NAMALWA (cell line): Measurements from ENCODE around the gene ATP6V1F.
A peak's percentile ranks its signal among the peaks of the same experiment; 100 is the strongest.
"Not testable (repeated sequence)": the region's sequence is repeated elsewhere in the genome, so short reads cannot be mapped to it uniquely, and the experiment has no call there.

Experiments used
- DNase-seq: peaks from one replicate; pipeline ENCODE4 v3.0.0-alpha.2; 2015; ENCODE audit warnings: low spot score

The ATP6V1F gene

DNA sequence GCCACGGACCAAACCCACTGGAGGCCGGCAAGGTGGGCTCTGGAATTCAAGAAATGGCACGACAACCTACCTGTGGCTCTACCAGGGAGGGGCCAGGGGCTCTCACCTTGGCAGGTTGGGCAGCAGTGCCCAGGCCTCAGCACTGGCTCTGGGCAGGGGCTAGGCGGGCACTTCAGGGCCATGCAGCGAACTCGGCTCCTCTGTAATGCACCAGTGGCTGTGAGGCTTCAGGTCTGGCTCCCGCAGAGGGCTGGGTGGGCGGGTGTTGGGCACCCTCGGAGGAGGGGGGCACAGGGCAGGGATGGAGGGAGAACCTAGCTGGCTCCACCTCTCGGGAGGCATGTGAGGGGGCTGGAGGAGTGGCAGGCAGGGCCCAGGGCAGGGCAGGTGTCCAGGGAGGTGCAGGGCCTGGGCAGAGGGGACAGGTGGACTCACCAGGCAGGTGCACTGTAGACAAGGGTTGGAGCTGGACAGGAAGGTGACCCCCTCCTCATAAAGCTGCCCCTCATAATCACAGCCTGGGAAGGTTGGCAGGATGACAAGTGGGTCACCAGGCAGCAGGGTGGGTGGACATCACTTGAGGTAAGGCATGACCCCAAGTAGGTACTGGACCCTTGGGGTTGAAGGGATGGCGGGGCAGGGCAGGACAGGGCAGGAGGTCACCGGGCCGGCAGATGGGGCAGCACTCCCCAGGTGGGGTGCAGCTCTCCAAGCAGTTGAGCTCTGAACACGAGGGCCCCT is 41.1 kb downstream of the ATP6V1F start:
- no peak for DNase-seq

- peak; percentile 91 for DNase-seq
These were observed 41.9 kb downstream of the ATP6V1F start for GRCh38 chr7:128904381-128905197.

DNA sequence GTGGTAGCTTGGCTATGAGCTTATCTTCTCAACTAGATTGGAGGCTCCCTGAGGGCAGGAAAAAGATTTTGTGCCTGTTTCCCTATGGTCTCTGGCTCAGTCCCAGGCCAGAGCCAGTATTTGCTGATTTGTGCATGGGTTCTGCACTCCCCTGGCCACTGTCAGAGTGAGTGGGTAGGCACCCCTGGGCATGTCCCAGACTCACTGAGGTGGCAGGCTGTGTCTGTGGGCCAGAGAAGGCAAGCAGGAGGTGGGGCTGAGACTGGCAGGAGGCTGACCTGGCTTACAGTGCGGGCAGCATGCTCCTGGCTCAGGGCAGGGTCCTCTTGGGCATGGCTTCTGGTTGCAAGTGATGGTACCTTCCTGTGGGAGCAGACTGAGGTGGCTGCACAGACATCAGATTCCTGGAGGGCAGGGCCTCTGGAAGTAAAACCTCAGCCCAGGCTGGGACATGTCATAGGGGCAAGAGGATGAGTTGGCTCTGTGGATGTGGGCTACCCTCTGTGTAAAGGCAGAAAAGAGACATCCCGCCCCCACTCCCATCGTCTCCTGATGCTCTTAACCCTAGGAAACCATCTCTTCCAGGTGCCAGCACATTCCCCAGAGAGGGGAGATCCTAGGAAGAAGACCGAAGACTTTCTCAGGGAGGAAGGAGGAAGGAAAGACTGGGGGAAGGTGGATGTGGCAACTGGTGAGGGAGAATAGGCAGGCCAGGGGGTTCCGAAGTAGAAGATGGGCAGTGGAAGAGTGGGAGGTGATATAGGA is 43.5 kb downstream of the ATP6V1F start:
- DNase-seq: no peak

DNA sequence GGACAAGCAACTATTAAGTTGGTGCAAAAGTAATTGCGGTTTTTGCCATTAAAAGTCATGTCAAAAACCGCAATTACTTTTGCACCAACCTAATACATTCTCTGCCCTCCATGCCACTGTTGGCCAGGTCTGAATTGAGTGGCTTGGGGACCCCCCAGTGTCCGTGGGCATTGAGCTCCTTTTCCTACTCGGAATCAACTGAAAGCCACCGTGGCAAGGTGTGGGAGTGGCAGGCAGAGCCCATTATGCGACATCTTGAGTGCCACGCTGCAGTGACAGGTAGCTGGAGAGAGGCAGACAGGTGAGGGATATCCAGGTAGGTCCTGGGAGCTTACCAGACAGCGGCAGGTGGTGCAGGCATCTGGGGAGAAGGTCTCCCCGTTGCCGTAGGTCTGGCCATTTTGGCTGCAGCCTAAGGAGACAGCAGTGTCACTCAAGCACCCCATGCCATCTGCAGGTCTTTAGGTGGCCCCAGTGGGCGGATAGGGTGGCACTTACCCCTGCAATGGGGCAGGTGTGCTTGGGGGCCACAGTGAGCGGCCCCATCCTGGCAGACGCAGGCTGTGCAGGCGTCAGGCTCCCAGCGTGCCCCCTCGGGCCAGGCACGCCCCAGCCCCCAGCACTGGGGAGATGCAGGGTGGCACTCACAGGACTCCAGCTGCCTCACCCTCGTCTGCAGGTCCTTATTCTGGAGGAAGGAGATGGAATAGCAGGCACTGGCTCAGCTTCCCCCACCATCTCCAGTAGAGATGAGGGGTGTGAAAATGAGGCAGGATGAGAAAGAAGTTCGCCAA is 44.3 kb downstream of the ATP6V1F start:
- DNase-seq: no peak

GRCh38 chr7:128908750-128909624 is 46.3 kb downstream of the ATP6V1F start:
- DNase-seq: no peak

DNA sequence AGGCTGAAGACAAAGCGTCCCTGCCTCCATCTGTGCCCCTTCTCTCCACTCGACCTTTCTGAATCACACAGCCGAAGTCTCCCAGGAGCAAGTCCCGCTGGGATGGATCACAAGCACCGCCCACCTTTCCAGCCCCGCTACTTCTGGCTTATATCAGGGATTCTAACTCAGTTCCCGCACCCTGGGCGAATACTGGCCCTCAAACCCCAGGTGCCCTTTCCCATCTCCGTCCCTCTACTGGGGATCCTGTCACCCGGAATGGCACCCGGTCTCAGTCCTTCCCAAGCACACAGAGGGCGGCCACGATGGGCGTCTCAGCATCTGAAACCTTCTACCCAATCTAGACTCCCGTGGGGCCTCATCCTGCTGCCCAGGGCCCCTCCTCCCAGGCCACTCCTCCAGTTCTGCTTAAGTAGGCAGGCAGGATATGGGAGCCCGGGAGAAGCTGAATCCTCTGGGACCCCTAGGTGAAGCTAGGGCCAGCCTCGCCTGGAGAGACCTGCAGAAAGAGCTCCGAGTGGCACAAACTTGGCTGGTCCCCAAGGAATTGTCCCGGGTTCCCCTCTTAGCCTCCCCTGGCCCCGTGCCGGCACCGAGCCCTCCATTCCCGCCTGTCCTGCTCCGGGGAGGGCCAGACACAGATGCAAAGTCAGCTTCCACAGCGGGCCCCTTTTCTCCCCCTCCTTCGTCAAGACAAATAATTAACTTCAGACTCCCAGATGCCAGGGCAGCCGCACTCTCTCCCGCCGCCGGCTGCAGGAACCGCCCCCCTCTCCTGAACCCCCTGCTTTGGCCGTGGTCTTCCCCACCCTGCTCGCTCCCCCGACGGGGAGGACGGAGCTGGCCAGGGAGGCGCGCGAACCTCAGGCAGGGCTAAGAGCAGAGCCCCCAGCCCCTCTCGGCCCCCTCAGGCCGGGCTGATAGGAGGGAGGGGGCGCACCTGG is 47.2 kb downstream of the ATP6V1F start:
- DNase-seq: no peak

- no peak for DNase-seq
These were observed 47.9 kb downstream of the ATP6V1F start, which contains the start of gene KCP for GRCh38 chr7:128910569-128910945. TSS of gene KCP (minus strand) at chr7:128910709. CDS start at chr7:128910676, 33 bp downstream.

DNA sequence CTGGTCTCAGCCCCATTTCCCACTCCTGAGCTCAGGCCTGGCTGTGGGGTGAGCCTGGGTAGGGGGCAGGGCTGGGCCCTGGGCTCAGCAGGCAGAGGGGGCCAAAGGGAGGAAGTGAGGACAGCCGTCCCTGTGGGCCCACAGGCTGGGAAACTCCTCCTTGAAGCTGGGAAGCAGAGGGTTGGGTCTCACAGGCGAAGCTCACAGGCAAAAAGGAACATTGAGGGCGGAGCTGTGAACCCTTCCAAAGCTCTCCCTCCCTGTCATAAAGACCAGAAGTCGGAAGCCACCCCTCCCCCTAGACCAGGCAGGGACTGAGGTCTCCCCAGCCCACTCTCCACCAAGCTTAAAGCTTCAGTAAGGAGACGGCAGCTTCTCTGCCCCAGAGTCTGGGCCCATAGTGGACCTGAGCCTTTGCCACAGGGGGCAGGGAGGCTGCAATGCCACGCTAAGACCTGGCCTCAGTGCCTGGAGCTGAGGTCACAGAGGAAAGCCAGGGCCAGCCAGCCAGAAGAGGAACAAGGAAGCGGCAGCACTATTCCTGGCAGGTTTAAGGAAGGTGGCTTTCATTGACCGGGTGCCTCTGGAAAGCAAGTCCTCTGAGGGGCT is 48.9 kb downstream of the ATP6V1F start:
- no peak for DNase-seq

- no peak for DNase-seq
These were observed 49.6 kb downstream of the ATP6V1F start for GRCh38 chr7:128912281-128912680.

DNA sequence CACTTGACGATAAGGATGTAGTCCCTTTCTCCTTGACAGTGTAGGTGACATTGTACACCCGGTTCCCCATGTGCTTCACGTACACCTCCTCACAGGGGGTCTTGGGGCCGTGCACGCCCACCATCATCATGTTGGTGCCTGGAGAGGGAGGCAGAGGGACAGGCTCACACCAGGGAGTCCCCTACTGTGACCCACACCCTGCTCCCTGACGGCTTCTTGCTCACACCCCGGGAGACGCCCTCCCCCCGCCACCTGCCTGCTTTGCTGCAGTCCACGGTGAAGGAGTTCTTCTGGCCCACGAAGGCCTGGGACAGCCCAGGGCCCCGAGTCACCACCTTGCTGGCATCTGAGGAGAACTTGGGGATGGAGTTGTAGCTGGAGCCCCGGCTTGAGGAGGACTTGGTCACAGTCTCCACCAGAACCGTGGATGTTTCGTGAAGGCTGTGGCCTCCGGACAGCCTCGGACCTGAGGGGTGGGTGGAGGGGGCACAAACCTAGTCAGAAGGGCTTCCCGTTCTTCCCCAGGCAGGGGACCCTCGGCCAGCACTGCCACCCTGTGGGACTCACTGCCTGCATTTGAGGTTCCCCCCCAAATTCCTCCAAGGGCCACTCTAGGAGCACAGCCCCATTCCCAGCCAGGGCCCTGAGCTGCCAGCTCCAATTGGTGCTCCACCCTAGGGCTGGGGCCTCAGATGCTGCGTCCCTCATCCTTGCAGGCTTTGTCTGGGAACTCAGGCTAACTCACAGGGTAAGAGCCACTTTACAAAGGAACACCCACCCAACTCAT is 50.2 kb downstream of the ATP6V1F start:
- DNase-seq: not testable (repeated sequence)

GRCh38 chr7:128913870-128914565 is 51.4 kb downstream of the ATP6V1F start:
- no peak for DNase-seq

GRCh38 chr7:128914566-128915151 is 52.0 kb downstream of the ATP6V1F start:
- DNase-seq: peak; percentile 43

- DNase-seq: no peak
These were observed 52.7 kb downstream of the ATP6V1F start for GRCh38 chr7:128915271-128915819.
